NCI-H69 (cell line): ENCODE measurements around the gene USP27X.

Experiments used
- DNase-seq: peaks from one replicate; lab custom pipeline; 2025; lab: John Stamatoyannopoulos, UW

The USP27X gene

GRCh38 chrX:49884290-49884862, 5.1 kb downstream of the USP27X start:
- peak; percentile 53 for DNase-seq

- DNase-seq = no peak
Observed at GRCh38 chrX:49892542-49892941, 13.3 kb downstream of the USP27X start.

- DNase-seq = no peak
Observed at GRCh38 chrX:49896951-49897350, 17.7 kb downstream of the USP27X start.

- peak; percentile 49 for DNase-seq
Observed at GRCh38 chrX:49901048-49901447, 21.8 kb downstream of the USP27X start.

GRCh38 chrX:49910344-49910743, 31.1 kb downstream of the USP27X start:
- DNase-seq = peak; percentile 29

GRCh38 chrX:49912086-49912485, 32.8 kb downstream of the USP27X start:
- no peak for DNase-seq

- no peak for DNase-seq
Observed at GRCh38 chrX:49912861-49913260, 33.6 kb downstream of the USP27X start.

GRCh38 chrX:49915361-49916222, 36.3 kb downstream of the USP27X start:
- DNase-seq = peak; percentile 59

- peak; percentile 20 for DNase-seq
Observed at GRCh38 chrX:49919617-49920016, 40.3 kb downstream of the USP27X start.

GRCh38 chrX:49921109-49921508, 41.8 kb downstream of the USP27X start:
- no peak for DNase-seq

- DNase-seq = peak; percentile 96
Observed at GRCh38 chrX:49922291-49923241, 43.3 kb downstream of the USP27X start, which contains the start of gene CLCN5. Gene CLCN5, plus strand, starts transcription at chrX:49922596. Its CDS starts 2,703 bp downstream, at chrX:49925299.

- peak; percentile 30 for DNase-seq
Observed at GRCh38 chrX:49925176-49925575, 45.9 kb downstream of the USP27X start.

- DNase-seq = peak; percentile 45
Observed at GRCh38 chrX:49930039-49930438, 50.8 kb downstream of the USP27X start.
